Measurements from ENCODE around the gene ANAPC5.

Gene ANAPC5

DNA sequence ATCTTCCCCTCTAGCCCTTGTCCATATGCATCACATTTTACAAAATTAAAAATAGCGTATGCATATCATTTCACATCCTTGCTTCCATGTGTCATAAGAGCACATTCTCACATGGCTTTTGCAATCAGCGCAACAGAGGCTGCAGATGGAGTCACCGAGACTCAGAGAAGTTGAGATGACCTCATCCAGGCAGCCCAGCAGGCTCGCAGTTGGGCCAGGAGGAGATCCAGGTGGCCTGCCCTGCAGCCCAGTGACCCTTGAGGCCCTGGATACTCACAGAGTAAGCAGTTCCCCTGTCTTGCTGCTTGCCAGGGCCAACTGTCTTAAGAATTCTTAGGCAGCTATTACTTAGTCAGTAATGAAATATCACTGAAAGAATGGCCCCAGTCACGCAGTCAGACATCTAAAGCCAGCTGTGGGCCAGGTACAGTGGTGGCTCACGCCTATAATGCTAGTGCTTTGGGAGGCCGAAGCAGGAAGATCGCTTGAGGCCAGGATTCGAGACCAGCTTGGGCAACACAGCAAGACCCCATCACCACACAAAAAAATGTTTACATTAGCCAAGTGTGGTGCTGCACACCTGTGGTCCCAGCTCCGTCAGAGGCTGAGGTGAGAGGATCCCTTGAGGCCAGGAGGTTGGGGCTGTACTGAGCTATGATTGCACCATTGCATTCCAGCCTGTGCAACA is 64.8 kb downstream of the ANAPC5 start:
- H3K27me3 ChIP-seq (ENCODE audit: insufficient read depth, poor library complexity, severe bottlenecking), result no peaks in the 10 kb centered on the region
- no peaks in the 10 kb centered on the region for H3K4me1 ChIP-seq (ENCODE audit: insufficient read depth, poor library complexity, severe bottlenecking)
- no peak overlapping the region for H3K4me3 ChIP-seq (ENCODE audit: severe bottlenecking)
- TF ChIP-seq, protein P1, sequence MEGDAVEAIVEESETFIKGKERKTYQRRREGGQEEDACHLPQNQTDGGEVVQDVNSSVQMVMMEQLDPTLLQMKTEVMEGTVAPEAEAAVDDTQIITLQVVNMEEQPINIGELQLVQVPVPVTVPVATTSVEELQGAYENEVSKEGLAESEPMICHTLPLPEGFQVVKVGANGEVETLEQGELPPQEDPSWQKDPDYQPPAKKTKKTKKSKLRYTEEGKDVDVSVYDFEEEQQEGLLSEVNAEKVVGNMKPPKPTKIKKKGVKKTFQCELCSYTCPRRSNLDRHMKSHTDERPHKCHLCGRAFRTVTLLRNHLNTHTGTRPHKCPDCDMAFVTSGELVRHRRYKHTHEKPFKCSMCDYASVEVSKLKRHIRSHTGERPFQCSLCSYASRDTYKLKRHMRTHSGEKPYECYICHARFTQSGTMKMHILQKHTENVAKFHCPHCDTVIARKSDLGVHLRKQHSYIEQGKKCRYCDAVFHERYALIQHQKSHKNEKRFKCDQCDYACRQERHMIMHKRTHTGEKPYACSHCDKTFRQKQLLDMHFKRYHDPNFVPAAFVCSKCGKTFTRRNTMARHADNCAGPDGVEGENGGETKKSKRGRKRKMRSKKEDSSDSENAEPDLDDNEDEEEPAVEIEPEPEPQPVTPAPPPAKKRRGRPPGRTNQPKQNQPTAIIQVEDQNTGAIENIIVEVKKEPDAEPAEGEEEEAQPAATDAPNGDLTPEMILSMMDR (IDR thresholded peaks at IDR 0.05; ENCODE audit: poor library complexity, severe bottlenecking), result no peak
- H3K36me3 ChIP-seq (ENCODE audit: low read depth), result peaks cover 22% of the 10 kb centered on the region
- H3K27ac ChIP-seq (ENCODE audit: poor library complexity, severe bottlenecking), result no peak overlapping the region
- DNase-seq (ENCODE audit: low spot score) (no peak), ATAC-seq (ENCODE audit: low read depth) (no peak)
- no peaks in the 10 kb centered on the region for H3K9me3 ChIP-seq (ENCODE audit: severe bottlenecking)

GRCh38 chr12:121285856-121286255 is 66.4 kb downstream of the ANAPC5 start:
- no peak for ATAC-seq (ENCODE audit: low read depth)
- no peaks in the 10 kb centered on the region for H3K4me1 ChIP-seq (ENCODE audit: insufficient read depth, poor library complexity, severe bottlenecking)
- H3K4me3 ChIP-seq (ENCODE audit: severe bottlenecking), result no peak overlapping the region
- TF ChIP-seq, protein P1 (IDR thresholded peaks at IDR 0.05; ENCODE audit: poor library complexity, severe bottlenecking), result no peak
- no peak for DNase-seq (ENCODE audit: low spot score)
- no peak overlapping the region for H3K27ac ChIP-seq (ENCODE audit: poor library complexity, severe bottlenecking)
- no peaks in the 10 kb centered on the region for H3K9me3 ChIP-seq (ENCODE audit: severe bottlenecking)
- peaks cover 18% of the 10 kb centered on the region for H3K36me3 ChIP-seq (ENCODE audit: low read depth)
- H3K27me3 ChIP-seq (ENCODE audit: insufficient read depth, poor library complexity, severe bottlenecking), result no peaks in the 10 kb centered on the region

GRCh38 chr12:121284551-121285390 is 67.4 kb downstream of the ANAPC5 start:
- DNase-seq (ENCODE audit: low spot score), result no peak
- Histone ChIP-seq H3K36me3 (ENCODE audit: low read depth) (peaks cover 13% of the 10 kb centered on the region), H3K4me3 (ENCODE audit: severe bottlenecking) (no peak overlapping the region), H3K4me1 (ENCODE audit: insufficient read depth, poor library complexity, severe bottlenecking) (no peaks in the 10 kb centered on the region), H3K9me3 (ENCODE audit: severe bottlenecking) (no peaks in the 10 kb centered on the region), H3K27me3 (ENCODE audit: insufficient read depth, poor library complexity, severe bottlenecking) (no peaks in the 10 kb centered on the region), H3K27ac (ENCODE audit: poor library complexity, severe bottlenecking) (no peak overlapping the region)
- TF ChIP-seq, protein P1 (IDR thresholded peaks at IDR 0.05; ENCODE audit: poor library complexity, severe bottlenecking), result no peak
- ATAC-seq (ENCODE audit: low read depth), result no peak

DNA sequence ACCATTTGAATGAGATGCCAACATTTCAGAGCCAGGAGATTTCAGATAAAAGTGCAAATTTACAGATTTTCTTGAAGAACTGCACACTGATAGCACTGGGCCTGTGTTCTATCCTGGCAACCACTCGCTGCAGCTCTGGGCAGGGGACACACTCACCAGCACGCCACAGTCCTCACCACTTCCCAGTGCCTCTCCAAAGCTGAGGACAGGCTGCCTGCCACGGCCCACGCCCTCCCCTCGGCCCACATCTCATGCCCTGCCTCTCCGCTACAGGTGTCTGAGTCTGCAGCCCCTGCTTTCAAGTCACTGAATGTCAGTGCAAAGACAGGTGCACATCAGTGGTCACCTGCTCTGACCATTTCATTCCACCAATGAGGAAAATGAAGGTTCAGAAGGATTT is 68.4 kb downstream of the ANAPC5 start:
- ATAC-seq (ENCODE audit: low read depth), result no peak
- Histone ChIP-seq H3K27me3 (ENCODE audit: insufficient read depth, poor library complexity, severe bottlenecking) (no peaks in the 10 kb centered on the region), H3K36me3 (ENCODE audit: low read depth) (peaks cover 13% of the 10 kb centered on the region), H3K4me1 (ENCODE audit: insufficient read depth, poor library complexity, severe bottlenecking) (no peaks in the 10 kb centered on the region), H3K27ac (ENCODE audit: poor library complexity, severe bottlenecking) (no peak overlapping the region), H3K4me3 (ENCODE audit: severe bottlenecking) (no peak overlapping the region), H3K9me3 (ENCODE audit: severe bottlenecking) (no peaks in the 10 kb centered on the region)
- no peak for DNase-seq (ENCODE audit: low spot score)
- TF ChIP-seq, protein P1 (IDR thresholded peaks at IDR 0.05; ENCODE audit: poor library complexity, severe bottlenecking), result no peak

Data from RWPE2 (cell line).